ENCODE data around the gene PLXNA1. TPM values are rescaled to one million over a fixed set of nuclear protein-coding genes. Genes with fewer than 3 reads are reported as not detected.

Gene PLXNA1
- total RNA-seq, 3 donors from 2014 or later (not counting 1 experiment from before 2014, with no cell fraction given), result 2.5 to 4.3 (median 2.8) TPM

DNA sequence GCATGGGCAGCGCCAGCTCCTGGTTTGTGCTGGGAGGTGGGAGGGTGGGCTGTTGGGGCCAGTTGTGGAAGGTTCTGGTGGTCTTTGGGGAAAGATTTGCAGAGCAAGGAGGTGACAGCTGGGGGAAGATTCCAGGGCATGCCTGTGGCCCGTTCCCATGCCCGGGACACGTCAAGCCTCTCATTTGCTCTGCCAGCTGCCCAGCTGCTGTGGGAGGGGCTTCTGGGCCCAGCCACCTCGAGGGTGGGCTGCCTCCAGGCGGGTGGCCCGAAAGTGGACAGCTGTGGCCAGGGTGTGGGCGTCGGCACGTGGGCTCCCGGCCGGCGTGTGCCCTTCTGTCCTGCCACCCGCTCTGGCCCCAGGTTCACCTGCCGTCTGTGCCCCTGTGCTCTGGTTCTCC lies 17.2 kb downstream of the PLXNA1 start:
- DNase-seq, result no peak
- H3K4me1 Mint-ChIP-seq, result no peaks in the 10 kb centered on the region

GRCh38 chr3:127000761-127001160 lies 17.8 kb downstream of the PLXNA1 start:
- Mint-ChIP-seq H3K27me3 (ENCODE audit: low read depth in 2 of 2) (no peaks in the 10 kb centered on the region), H3K27ac (no peak overlapping the region), H3K4me1 (no peaks in the 10 kb centered on the region), H3K36me3 (no peaks in the 10 kb centered on the region), H3K9me3 (no peaks in the 10 kb centered on the region), H3K4me3 (no peak overlapping the region)
- WGBS (ENCODE audit: insufficient coverage), result 96% methylated on average over 12 of the region's 12 CpGs
- Histone ChIP-seq H3K4me3 (ENCODE audit: low read length) (no peak overlapping the region), H3K27me3 (ENCODE audit: control insufficient read depth, insufficient read depth, low read length) (no peaks in the 10 kb centered on the region), H3K4me1 (ENCODE audit: control insufficient read depth, insufficient read depth, low read length) (no peaks in the 10 kb centered on the region), H3K27ac (ENCODE audit: low read length) (no peak overlapping the region), H3K36me3 (ENCODE audit: control insufficient read depth, insufficient read depth, low read length) (no peaks in the 10 kb centered on the region), H3K9me3 (ENCODE audit: control insufficient read depth, insufficient read depth, low read length) (no peaks in the 10 kb centered on the region)
- DNase-seq (no peak), ATAC-seq (no peak)
- TF ChIP-seq, protein P1, sequence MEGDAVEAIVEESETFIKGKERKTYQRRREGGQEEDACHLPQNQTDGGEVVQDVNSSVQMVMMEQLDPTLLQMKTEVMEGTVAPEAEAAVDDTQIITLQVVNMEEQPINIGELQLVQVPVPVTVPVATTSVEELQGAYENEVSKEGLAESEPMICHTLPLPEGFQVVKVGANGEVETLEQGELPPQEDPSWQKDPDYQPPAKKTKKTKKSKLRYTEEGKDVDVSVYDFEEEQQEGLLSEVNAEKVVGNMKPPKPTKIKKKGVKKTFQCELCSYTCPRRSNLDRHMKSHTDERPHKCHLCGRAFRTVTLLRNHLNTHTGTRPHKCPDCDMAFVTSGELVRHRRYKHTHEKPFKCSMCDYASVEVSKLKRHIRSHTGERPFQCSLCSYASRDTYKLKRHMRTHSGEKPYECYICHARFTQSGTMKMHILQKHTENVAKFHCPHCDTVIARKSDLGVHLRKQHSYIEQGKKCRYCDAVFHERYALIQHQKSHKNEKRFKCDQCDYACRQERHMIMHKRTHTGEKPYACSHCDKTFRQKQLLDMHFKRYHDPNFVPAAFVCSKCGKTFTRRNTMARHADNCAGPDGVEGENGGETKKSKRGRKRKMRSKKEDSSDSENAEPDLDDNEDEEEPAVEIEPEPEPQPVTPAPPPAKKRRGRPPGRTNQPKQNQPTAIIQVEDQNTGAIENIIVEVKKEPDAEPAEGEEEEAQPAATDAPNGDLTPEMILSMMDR (IDR thresholded peaks at IDR 0.05), result no peak
- intact Hi-C loops (cut with micrococcal nuclease), result no loop called here

More for the DNA sequence above, 17.2 kb downstream of the PLXNA1 start:
- ATAC-seq, result no peak
- WGBS (ENCODE audit: insufficient coverage), result 85% methylated on average over 15 of the region's 15 CpGs
- no peaks in the 10 kb centered on the region for H3K27me3 ChIP-seq (ENCODE audit: control insufficient read depth, insufficient read depth, low read length)
- Mint-ChIP-seq H3K36me3 (no peaks in the 10 kb centered on the region), H3K9me3 (no peaks in the 10 kb centered on the region), H3K4me3 (no peak overlapping the region), H3K27me3 (ENCODE audit: low read depth in 2 of 2) (no peaks in the 10 kb centered on the region), H3K27ac (no peak overlapping the region)
- no peaks in the 10 kb centered on the region for H3K9me3 ChIP-seq (ENCODE audit: control insufficient read depth, insufficient read depth, low read length)
- no peak overlapping the region for H3K27ac ChIP-seq (ENCODE audit: low read length)
- H3K4me3 ChIP-seq (ENCODE audit: low read length), result no peak overlapping the region
- no peaks in the 10 kb centered on the region for H3K4me1 ChIP-seq (ENCODE audit: control insufficient read depth, insufficient read depth, low read length)
- intact Hi-C loops (cut with micrococcal nuclease), result no loop called here
- H3K36me3 ChIP-seq (ENCODE audit: control insufficient read depth, insufficient read depth, low read length), result no peaks in the 10 kb centered on the region
- TF ChIP-seq, protein P1 (IDR thresholded peaks at IDR 0.05), result no peak

DNA sequence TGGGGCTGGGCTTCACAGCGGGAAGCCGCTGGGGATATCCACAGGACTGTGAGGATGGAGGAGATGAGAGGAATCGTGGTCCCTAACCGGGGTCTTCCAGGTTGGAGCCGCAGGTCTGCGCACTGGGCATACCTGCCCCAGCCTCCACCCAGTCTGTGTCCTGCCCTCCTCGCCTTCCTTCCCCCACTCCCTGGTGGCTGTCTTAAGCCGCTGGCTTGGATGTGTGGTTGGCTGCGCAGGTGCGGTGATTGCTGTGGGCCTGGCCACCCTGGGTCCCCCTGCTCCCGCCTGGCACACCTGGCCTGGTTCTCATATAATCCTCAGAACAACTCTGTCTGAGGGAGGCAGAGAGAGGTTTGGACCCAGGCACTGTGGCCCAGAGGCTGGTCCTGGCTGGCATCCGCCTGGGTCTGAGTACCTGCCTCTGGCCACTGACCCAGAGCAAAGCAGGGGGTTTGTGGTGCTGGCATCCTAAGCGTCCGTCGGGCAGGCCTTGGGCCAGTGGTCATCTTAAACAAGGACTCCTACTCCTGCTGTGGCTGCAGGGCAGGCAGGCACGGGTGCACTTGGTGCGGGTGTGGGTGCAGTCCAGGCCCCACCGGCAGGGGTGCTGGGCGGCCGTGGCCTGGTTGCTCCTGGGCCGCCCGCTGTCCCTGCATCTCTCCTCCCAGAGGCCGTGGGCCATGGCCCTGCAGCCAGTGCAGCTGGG lies 18.7 kb downstream of the PLXNA1 start:
- no peak overlapping the region for H3K4me3 ChIP-seq (ENCODE audit: low read length)
- Mint-ChIP-seq H3K4me1 (no peaks in the 10 kb centered on the region), H3K9me3 (no peaks in the 10 kb centered on the region), H3K27ac (no peak overlapping the region), H3K4me3 (no peak overlapping the region), H3K36me3 (no peaks in the 10 kb centered on the region), H3K27me3 (ENCODE audit: low read depth in 2 of 2) (no peaks in the 10 kb centered on the region)
- TF ChIP-seq, protein P1 (IDR thresholded peaks at IDR 0.05), result no peak
- DNase-seq (no peak), ATAC-seq (no peak)
- no peaks in the 10 kb centered on the region for H3K27me3 ChIP-seq (ENCODE audit: control insufficient read depth, insufficient read depth, low read length)
- H3K36me3 ChIP-seq (ENCODE audit: control insufficient read depth, insufficient read depth, low read length), result no peaks in the 10 kb centered on the region
- H3K4me1 ChIP-seq (ENCODE audit: control insufficient read depth, insufficient read depth, low read length), result no peaks in the 10 kb centered on the region
- WGBS (ENCODE audit: insufficient coverage), result 96% methylated on average over 23 of the region's 23 CpGs
- H3K27ac ChIP-seq (ENCODE audit: low read length), result no peak overlapping the region
- intact Hi-C loops (cut with micrococcal nuclease), result no loop called here
- H3K9me3 ChIP-seq (ENCODE audit: control insufficient read depth, insufficient read depth, low read length), result no peaks in the 10 kb centered on the region
